A549 (cell line): Measurements from ENCODE around the gene SPIN1. TPM values are rescaled to one million over a fixed set of nuclear protein-coding genes. Genes with fewer than 3 reads are reported as not detected.

Experiments
- ATAC-seq, 2 experiments: fragments of 200-7000 bp in 1 of 2; fragments of >200 bp in 1 of 2; cut with Nextera tagmentation in 1 of 2; cut with Tn5 transposase in 1 of 2; 3 replicates each; pipeline versions ENCODE4 v1.8.0 to v1.9.1; 2018 to 2020; ENCODE audit warnings: mild to moderate bottlenecking in 1 of 2, moderate library complexity in 1 of 2
- CTCF ChIA-PET: fragments of 300-600 bp; sonication (Branson Sonifier 250); formaldehyde crosslinking; extraction: SDS; loops from one replicate; lab custom pipeline; 2021; ENCODE audit warnings: antibody characterized with exemption, inconsistent platforms; lab: Yijun Ruan, JAX
- POLR2A ChIA-PET: fragments of 350-600 bp; formaldehyde crosslinking; extraction: SDS; loops from one replicate; lab custom pipeline; 2021; ENCODE audit warnings: antibody characterized with exemption, inconsistent platforms; lab: Yijun Ruan, JAX
- DNase-seq, 2 experiments: peaks; one replicate each; pipeline versions ENCODE4 v3.0.0 to v3.0.0-alpha.2; 2011 to 2016; ENCODE audit warnings: low read depth in 1 of 2, low spot score in 1 of 2
- FAIRE-seq: peaks from 2 replicates; lab custom pipeline; 2011; peaks lifted over from hg19 to GRCh38; lab: Jason Lieb, UNC
- H3K27ac ChIP-seq, 2 experiments: fragments of >200 bp; sonication (Bioruptor Twin); formaldehyde crosslinking; 3 replicates each; pipeline ENCODE4 v1.5.1; 2016 to 2017
- H3K4me1 ChIP-seq: fragments of >200 bp; sonication (Bioruptor Twin); formaldehyde crosslinking; 3 replicates; pipeline ENCODE4 v1.6.1; 2016
- H3K4me2 ChIP-seq: fragments of >200 bp; sonication (Bioruptor Twin); formaldehyde crosslinking; 3 replicates; pipeline ENCODE4 v1.6.1; 2016
- H3K4me3 ChIP-seq: fragments of >200 bp; sonication (Bioruptor Twin); formaldehyde crosslinking; 3 replicates; pipeline ENCODE4 v1.5.1; 2016
- H3K9me3 ChIP-seq: fragments of >200 bp; sonication (Bioruptor Twin); formaldehyde crosslinking; 3 replicates; pipeline ENCODE4 v1.6.1; 2016
- CHD4 ChIP-seq: fragments of 200-600 bp; sonication (generic); IDR thresholded peaks from 2 replicates; pipeline ENCODE4 v1.6.1; 2016; ENCODE audit warnings: antibody characterized with exemption, mild to moderate bottlenecking, borderline replicate concordance
- EHF ChIP-seq: fragments of 250-450 bp; sonication (Bioruptor Pico); IDR thresholded peaks from 2 replicates; pipeline ENCODE4 v1.5.0; 2020; ENCODE audit warnings: mild to moderate bottlenecking
- EHMT2 ChIP-seq: fragments of 200-600 bp; sonication (generic); IDR thresholded peaks from 2 replicates; pipeline ENCODE4 v1.6.1; 2016; ENCODE audit warnings: antibody characterized with exemption, low read depth, mild to moderate bottlenecking, moderate library complexity
- FOSL2 ChIP-seq, 2 experiments: fragments of 450-650 bp in 1 of 2; fragments of >200 bp in 1 of 2; sonication (Bioruptor Twin) in 1 of 2; formaldehyde crosslinking; IDR thresholded peaks; 2 replicates each; pipeline versions ENCODE4 v1.5.0 to v1.6.1; 2016 to 2020; ENCODE audit warnings: mild to moderate bottlenecking in 1 of 2, moderate library complexity in 1 of 2
- HOXB13 ChIP-seq: fragments of 250-450 bp; sonication (Bioruptor Pico); IDR thresholded peaks from 2 replicates; pipeline ENCODE4 v1.5.0; 2020; ENCODE audit warnings: low read depth, mild to moderate bottlenecking, moderate library complexity
- JUN ChIP-seq, 2 experiments: fragments of >200 bp; sonication (Bioruptor Twin); formaldehyde crosslinking; IDR thresholded peaks; 2 replicates in 1 of 2; 3 replicates in 1 of 2; pipeline ENCODE4 v1.6.1; 2016 to 2017
- MAZ ChIP-seq: fragments of 150-350 bp; IDR thresholded peaks from 2 replicates; pipeline ENCODE4 v1.6.1; 2014; ENCODE audit warnings: antibody characterized with exemption, low read depth, low read length, borderline replicate concordance
- MYC ChIP-seq: IDR thresholded peaks from 2 replicates; pipeline ENCODE4 v1.6.1; 2012; ENCODE audit warnings: mild to moderate bottlenecking, inconsistent platforms, low read length, improper control_type of control experiment, borderline replicate concordance
- NR3C1 ChIP-seq: fragments of >200 bp; sonication (Bioruptor Twin); formaldehyde crosslinking; IDR thresholded peaks from 3 replicates; pipeline ENCODE4 v1.6.1; 2017
- RAD21 ChIP-seq, 2 experiments: fragments of >200 bp in 1 of 2; sonication (Bioruptor Twin) in 1 of 2; formaldehyde crosslinking in 1 of 2; IDR thresholded peaks in 1 of 2; conservative IDR thresholded peaks in 1 of 2; 2 replicates in 1 of 2; 3 replicates in 1 of 2; pipeline ENCODE4 v1.6.1; 2012 to 2018; ENCODE audit warnings: inconsistent platforms in 1 of 2
- RARB ChIP-seq: fragments of 250-450 bp; sonication (Bioruptor Pico); IDR thresholded peaks from 2 replicates; pipeline ENCODE4 v1.8.0; 2021; ENCODE audit warnings: mild to moderate bottlenecking, moderate library complexity
- RCOR1 ChIP-seq: fragments of 150-350 bp; IDR thresholded peaks from 2 replicates; pipeline ENCODE4 v1.6.1; 2014; ENCODE audit warnings: antibody characterized with exemption, low read length, low read depth
- RFX5 ChIP-seq: fragments of 450-650 bp; IDR thresholded peaks from 2 replicates; pipeline ENCODE4 v1.7.1; 2014; ENCODE audit warnings: antibody characterized with exemption, mild to moderate bottlenecking, moderate library complexity
- RNF2 ChIP-seq: fragments of 200-600 bp; sonication (generic); IDR thresholded peaks from 2 replicates; pipeline ENCODE4 v1.6.1; 2016; ENCODE audit warnings: low read depth, mild to moderate bottlenecking, antibody characterized with exemption, moderate library complexity, borderline replicate concordance
- SMC3 ChIP-seq: fragments of >200 bp; sonication (Bioruptor Twin); formaldehyde crosslinking; IDR thresholded peaks from 3 replicates; pipeline ENCODE4 v1.6.1; 2018; ENCODE audit warnings: inconsistent platforms
- SREBF2 ChIP-seq: fragments of 450-650 bp; IDR thresholded peaks from 2 replicates; pipeline ENCODE4 v1.6.1; 2014; ENCODE audit warnings: mild to moderate bottlenecking, moderate library complexity
- TP53 ChIP-seq: fragments of 250-450 bp; sonication (Bioruptor Pico); IDR thresholded peaks from 2 replicates; pipeline ENCODE4 v1.5.0; 2021; ENCODE audit warnings: mild to moderate bottlenecking, moderate library complexity
- ZC3H11A ChIP-seq: fragments of 450-650 bp; IDR thresholded peaks from 2 replicates; pipeline ENCODE4 v1.6.1; 2014; ENCODE audit warnings: antibody characterized with exemption, mild to moderate bottlenecking
- ZFP36 ChIP-seq: fragments of 450-650 bp; IDR thresholded peaks from 2 replicates; pipeline ENCODE4 v1.6.1; 2014; ENCODE audit warnings: borderline replicate concordance; ENCODE audit not compliant: partially characterized antibody
- ZSCAN20 ChIP-seq: fragments of 250-450 bp; sonication (Bioruptor Pico); IDR thresholded peaks from 2 replicates; pipeline ENCODE4 v1.8.0; 2022; ENCODE audit warnings: mild to moderate bottlenecking, moderate library complexity
- WGBS: methylation state at CpG from one replicate; pipeline ENCODE4 v1.1.6; 2017; ENCODE audit errors: missing lambda C conversion rate; 5-methylcytosine and 5-hydroxymethylcytosine counted together
- polyA plus RNA-seq, 4 experiments: library from polyadenylated mRNA; depleted of rRNA in 3 of 4; stranded (reverse); fragments of >200 nt; fragmentation: RNase III in 1 of 4; extraction: RNeasy Plus Mini Kit Qiagen cat#74134 plus additional on column Dnase treatment in 1 of 4; gene quantifications; 2 replicates in 3 of 4; 3 replicates in 1 of 4; pipeline ENCODE4 v1.2.3, GENCODE V29; 2011 to 2017
- TF ChIP-seq, protein P1 (sequence below): fragments of 450-650 bp; IDR thresholded peaks from 2 replicates; pipeline ENCODE4 v1.6.1; 2014; ENCODE audit warnings: antibody characterized with exemption
- TF ChIP-seq, protein P2 (sequence below): fragments of 150-350 bp; IDR thresholded peaks from 2 replicates; pipeline ENCODE4 v1.6.1; 2014; ENCODE audit warnings: low read depth, mild to moderate bottlenecking, low read length
- TF ChIP-seq, protein P3 (sequence below): IDR thresholded peaks from 2 replicates; pipeline ENCODE4 v1.6.1; 2012; ENCODE audit warnings: low read depth, borderline replicate concordance
- TF ChIP-seq, protein P4 (sequence below): IDR thresholded peaks from 2 replicates; pipeline ENCODE4 v1.6.1; 2012

SPIN1 gene
- polyA plus RNA-seq, 2 of the 4 experiments (the other 2 are of a cell fraction): 47.8 to 83.9 TPM

DNA sequence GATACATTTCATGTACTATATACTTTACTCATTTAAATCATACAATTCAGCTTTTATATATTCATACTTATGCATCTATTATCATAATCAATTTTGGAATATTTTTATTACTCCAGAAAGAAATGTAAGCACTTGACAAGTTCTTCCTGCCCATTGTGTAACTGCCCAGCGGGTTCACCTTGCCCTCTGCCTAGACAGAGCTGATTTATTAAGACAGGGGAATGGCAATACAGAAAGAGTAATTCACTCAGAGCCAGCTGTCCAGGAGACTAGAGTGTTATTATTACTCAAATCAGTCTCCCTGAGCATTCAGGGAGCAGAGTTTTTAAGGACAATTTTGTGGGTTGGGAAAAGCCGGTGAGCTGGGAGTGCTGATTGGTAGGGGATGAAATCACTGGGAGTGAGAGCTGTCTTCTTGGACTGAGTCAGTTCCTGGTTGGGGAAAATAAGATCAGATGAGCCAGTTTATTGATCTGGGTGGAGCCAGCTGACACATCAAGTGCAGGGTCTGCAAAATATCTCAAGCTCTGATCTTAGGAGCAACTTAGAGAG is 16.1 kb upstream of the SPIN1 start:
- ATAC-seq (no peak), DNase-seq (no peak), FAIRE-seq (no peak)
- Histone ChIP-seq H3K4me2 (no peak overlapping the region), H3K4me3 (no peak overlapping the region), H3K27ac (no peak overlapping the region), H3K4me1 (no peaks in the 10 kb centered on the region), H3K9me3 (peaks cover 10% of the 10 kb centered on the region; the same call in 2 of the 3 replicates)
- TF ChIP-seq RFX5 (no peak), CHD4 (no peak), FOSL2 (IDR thresholded peaks at IDR 0.05) (no peak), FOSL2 (CRISPR knock-in tag; IDR thresholded peaks at IDR 0.05) (no peak), MAZ (no peak), HOXB13 (CRISPR knock-in tag) (no peak), JUN (IDR thresholded peaks at IDR 0.05) (no peak), RNF2 (no peak), EHMT2 (no peak), SMC3 (no peak), RAD21 (conservative IDR thresholded peaks at IDR 0.05 in 1 of 2, IDR thresholded peaks at IDR 0.05 in 1 of 2) (no peak)
- TF ChIP-seq, protein P1, sequence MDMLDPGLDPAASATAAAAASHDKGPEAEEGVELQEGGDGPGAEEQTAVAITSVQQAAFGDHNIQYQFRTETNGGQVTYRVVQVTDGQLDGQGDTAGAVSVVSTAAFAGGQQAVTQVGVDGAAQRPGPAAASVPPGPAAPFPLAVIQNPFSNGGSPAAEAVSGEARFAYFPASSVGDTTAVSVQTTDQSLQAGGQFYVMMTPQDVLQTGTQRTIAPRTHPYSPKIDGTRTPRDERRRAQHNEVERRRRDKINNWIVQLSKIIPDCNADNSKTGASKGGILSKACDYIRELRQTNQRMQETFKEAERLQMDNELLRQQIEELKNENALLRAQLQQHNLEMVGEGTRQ: no peak
- TF ChIP-seq, protein P2, sequence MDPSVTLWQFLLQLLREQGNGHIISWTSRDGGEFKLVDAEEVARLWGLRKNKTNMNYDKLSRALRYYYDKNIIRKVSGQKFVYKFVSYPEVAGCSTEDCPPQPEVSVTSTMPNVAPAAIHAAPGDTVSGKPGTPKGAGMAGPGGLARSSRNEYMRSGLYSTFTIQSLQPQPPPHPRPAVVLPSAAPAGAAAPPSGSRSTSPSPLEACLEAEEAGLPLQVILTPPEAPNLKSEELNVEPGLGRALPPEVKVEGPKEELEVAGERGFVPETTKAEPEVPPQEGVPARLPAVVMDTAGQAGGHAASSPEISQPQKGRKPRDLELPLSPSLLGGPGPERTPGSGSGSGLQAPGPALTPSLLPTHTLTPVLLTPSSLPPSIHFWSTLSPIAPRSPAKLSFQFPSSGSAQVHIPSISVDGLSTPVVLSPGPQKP: no peak
- CTCF ChIA-PET: interaction anchor here (0.7 kb wide), 1 partner anchor 79 kb away, joined by 3 read pairs; no protein-coding TSS in a partner anchor
- WGBS: 85% methylated on average over 2 of the region's 2 CpGs
- POLR2A ChIA-PET: no interaction called here

DNA sequence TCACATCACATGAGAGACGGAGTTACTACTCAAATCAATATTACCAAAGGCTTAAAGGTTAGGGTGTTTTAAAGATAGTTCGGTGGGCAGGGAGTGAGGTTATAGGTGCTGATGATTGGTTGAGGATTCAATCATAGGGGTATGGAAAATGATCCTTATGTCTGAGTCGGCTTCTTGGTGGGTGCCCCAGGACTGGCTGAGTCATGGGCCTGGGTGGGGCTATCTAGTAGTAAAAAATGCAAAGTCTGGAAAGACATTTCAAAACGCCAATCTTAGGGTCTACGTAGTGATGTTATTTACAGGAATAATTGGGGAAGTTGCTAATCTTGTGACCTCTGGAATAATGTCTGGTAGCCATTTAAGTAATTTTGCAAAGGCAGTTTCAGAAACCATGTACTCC is 15.2 kb upstream of the SPIN1 start:
- WGBS: 43% methylated on average over 5 of the region's 5 CpGs
- ATAC-seq (no peak), DNase-seq (no peak), FAIRE-seq (no peak)
- TF ChIP-seq EHMT2 (no peak), EHF (CRISPR knock-in tag) (no peak), HOXB13 (CRISPR knock-in tag) (no peak), ZC3H11A (no peak), RFX5 (no peak), ZFP36 (no peak), TP53 (CRISPR knock-in tag) (no peak), RARB (CRISPR knock-in tag) (no peak), ZSCAN20 (CRISPR knock-in tag) (no peak), NR3C1 (no peak), RCOR1 (no peak), MYC (no peak), SREBF2 (no peak)
- TF ChIP-seq, protein P3, sequence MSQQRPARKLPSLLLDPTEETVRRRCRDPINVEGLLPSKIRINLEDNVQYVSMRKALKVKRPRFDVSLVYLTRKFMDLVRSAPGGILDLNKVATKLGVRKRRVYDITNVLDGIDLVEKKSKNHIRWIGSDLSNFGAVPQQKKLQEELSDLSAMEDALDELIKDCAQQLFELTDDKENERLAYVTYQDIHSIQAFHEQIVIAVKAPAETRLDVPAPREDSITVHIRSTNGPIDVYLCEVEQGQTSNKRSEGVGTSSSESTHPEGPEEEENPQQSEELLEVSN: no peak
- TF ChIP-seq, protein P1: no peak
- TF ChIP-seq, protein P4, sequence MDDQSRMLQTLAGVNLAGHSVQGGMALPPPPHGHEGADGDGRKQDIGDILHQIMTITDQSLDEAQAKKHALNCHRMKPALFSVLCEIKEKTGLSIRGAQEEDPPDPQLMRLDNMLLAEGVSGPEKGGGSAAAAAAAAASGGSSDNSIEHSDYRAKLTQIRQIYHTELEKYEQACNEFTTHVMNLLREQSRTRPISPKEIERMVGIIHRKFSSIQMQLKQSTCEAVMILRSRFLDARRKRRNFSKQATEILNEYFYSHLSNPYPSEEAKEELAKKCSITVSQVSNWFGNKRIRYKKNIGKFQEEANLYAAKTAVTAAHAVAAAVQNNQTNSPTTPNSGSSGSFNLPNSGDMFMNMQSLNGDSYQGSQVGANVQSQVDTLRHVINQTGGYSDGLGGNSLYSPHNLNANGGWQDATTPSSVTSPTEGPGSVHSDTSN: no peak
- H3K27ac ChIP-seq: no peak overlapping the region
- no peaks in the 10 kb centered on the region for H3K4me1 ChIP-seq
- H3K4me2 ChIP-seq: no peak overlapping the region
- ChIA-PET CTCF (no interaction called here), POLR2A (no interaction called here)
- peaks cover 5% of the 10 kb centered on the region; the same call in 2 of the 3 replicates for H3K9me3 ChIP-seq
- H3K4me3 ChIP-seq: no peak overlapping the region
